Measurements from ENCODE around the gene MACROD2.
"Not testable (repeated sequence)": the region's sequence is repeated elsewhere in the genome, so short reads cannot be mapped to it uniquely, and the experiment has no call there.

Gene MACROD2

GRCh38 chr20:15076785-15077184 lies 1081.5 kb downstream of the MACROD2 start:
- no peak for DNase-seq

- DNase-seq: no peak
Measured at GRCh38 chr20:15077733-15078250, 1082.5 kb downstream of the MACROD2 start.

GRCh38 chr20:15079594-15080340 lies 1084.5 kb downstream of the MACROD2 start:
- DNase-seq: no peak

GRCh38 chr20:15081261-15081660 lies 1085.9 kb downstream of the MACROD2 start:
- DNase-seq: no peak

GRCh38 chr20:15091421-15092037 lies 1096.2 kb downstream of the MACROD2 start:
- DNase-seq: no peak

- no peak for DNase-seq
Measured at GRCh38 chr20:15098351-15098750, 1103.0 kb downstream of the MACROD2 start.

GRCh38 chr20:15099130-15099529 lies 1103.8 kb downstream of the MACROD2 start:
- DNase-seq: no peak

- no peak for DNase-seq
Measured at GRCh38 chr20:15100506-15101160, 1105.3 kb downstream of the MACROD2 start.

- no peak for DNase-seq
Measured at GRCh38 chr20:15107931-15108330, 1112.6 kb downstream of the MACROD2 start.

- no peak for DNase-seq
Measured at GRCh38 chr20:15109494-15109893, 1114.2 kb downstream of the MACROD2 start.

GRCh38 chr20:15111654-15112053 lies 1116.3 kb downstream of the MACROD2 start:
- DNase-seq: no peak

- no peak for DNase-seq
Measured at GRCh38 chr20:15113144-15113773, 1117.9 kb downstream of the MACROD2 start.

GRCh38 chr20:15119852-15120487 lies 1124.7 kb downstream of the MACROD2 start:
- DNase-seq: no peak

GRCh38 chr20:15122613-15123012 lies 1127.3 kb downstream of the MACROD2 start:
- DNase-seq: no peak

- DNase-seq: no peak
Measured at GRCh38 chr20:15131176-15131575, 1135.9 kb downstream of the MACROD2 start.

GRCh38 chr20:15138548-15139126 lies 1143.3 kb downstream of the MACROD2 start:
- no peak for DNase-seq

GRCh38 chr20:15139522-15139921 lies 1144.2 kb downstream of the MACROD2 start:
- DNase-seq: no peak

- no peak for DNase-seq
Measured at GRCh38 chr20:15140286-15140685, 1145.0 kb downstream of the MACROD2 start.

- not testable (repeated sequence) for DNase-seq
Measured at GRCh38 chr20:15140940-15141339, 1145.6 kb downstream of the MACROD2 start.

- DNase-seq: no peak
Measured at GRCh38 chr20:15141861-15142260, 1146.5 kb downstream of the MACROD2 start.

- DNase-seq: no peak
Measured at GRCh38 chr20:15143478-15143877, 1148.2 kb downstream of the MACROD2 start.

GRCh38 chr20:15144916-15145315 lies 1149.6 kb downstream of the MACROD2 start:
- DNase-seq: no peak

All from stimulated activated CD4-positive, alpha-beta T cell treated with anti-CD3 and anti-CD28 coated beads, Interleukin-12 subunit alpha, Interleukin-12 subunit beta, amount 100 ng/mL, for 4 hours (primary cell).